Measurements from ENCODE around the gene ENDOD1. TPM values are rescaled to one million over a fixed set of nuclear protein-coding genes. Genes with fewer than 3 reads are reported as not detected.
"Not testable (repeated sequence)": the region's sequence is repeated elsewhere in the genome, so short reads cannot be mapped to it uniquely, and the experiment has no call there.

ENDOD1 gene
- total RNA-seq, 1 donor from 2014 or later = 71.1 TPM

GRCh38 chr11:95103701-95104100, 14.1 kb downstream of the ENDOD1 start:
- DNase-seq (ENCODE audit: low spot score) = no peak
- Mint-ChIP-seq H3K4me1 (ENCODE audit: low read depth) (peaks cover 44% of the 10 kb centered on the region), H3K4me3 (ENCODE audit: unreplicated experiment) (no peak overlapping the region), H3K36me3 (ENCODE audit: low read depth) (peaks cover 5% of the 10 kb centered on the region), H3K27ac (ENCODE audit: unreplicated experiment) (peak overlapping the region; percentile 64), H3K27me3 (ENCODE audit: low read depth) (no peaks in the 10 kb centered on the region), H3K9me3 (ENCODE audit: low read depth) (no peaks in the 10 kb centered on the region)
- no peak for TF ChIP-seq CTCF (IDR thresholded peaks at IDR 0.05)

- Mint-ChIP-seq H3K4me3 (ENCODE audit: unreplicated experiment) (no peak overlapping the region), H3K27ac (ENCODE audit: unreplicated experiment) (peak overlapping the region; percentile 64), H3K27me3 (ENCODE audit: low read depth) (no peaks in the 10 kb centered on the region), H3K9me3 (ENCODE audit: low read depth) (no peaks in the 10 kb centered on the region), H3K36me3 (ENCODE audit: low read depth) (peaks cover 5% of the 10 kb centered on the region), H3K4me1 (ENCODE audit: low read depth) (peaks cover 50% of the 10 kb centered on the region)
- TF ChIP-seq CTCF (IDR thresholded peaks at IDR 0.05) = no peak
- DNase-seq (ENCODE audit: low spot score) = no peak
Observed at GRCh38 chr11:95104121-95104830, 14.6 kb downstream of the ENDOD1 start.

GRCh38 chr11:95104856-95105255, 15.2 kb downstream of the ENDOD1 start:
- H3K36me3 Mint-ChIP-seq (ENCODE audit: low read depth) = peaks cover 7% of the 10 kb centered on the region

GRCh38 chr11:95108159-95108611, 18.5 kb downstream of the ENDOD1 start:
- TF ChIP-seq CTCF (IDR thresholded peaks at IDR 0.05) = no peak
- Mint-ChIP-seq H3K27ac (ENCODE audit: unreplicated experiment) (peak overlapping the region; percentile 98), H3K27me3 (ENCODE audit: low read depth) (no peaks in the 10 kb centered on the region), H3K4me1 (ENCODE audit: low read depth) (peaks cover 57% of the 10 kb centered on the region), H3K9me3 (ENCODE audit: low read depth) (no peaks in the 10 kb centered on the region), H3K4me3 (ENCODE audit: unreplicated experiment) (peak overlapping the region; percentile 55), H3K36me3 (ENCODE audit: low read depth) (peaks cover 7% of the 10 kb centered on the region)
- DNase-seq (ENCODE audit: low spot score) = no peak

More at GRCh38 chr11:95104856-95105255, 15.2 kb downstream of the ENDOD1 start:
- DNase-seq (ENCODE audit: low spot score) = no peak
- H3K4me3 Mint-ChIP-seq (ENCODE audit: unreplicated experiment) = no peak overlapping the region
- H3K4me1 Mint-ChIP-seq (ENCODE audit: low read depth) = peaks cover 56% of the 10 kb centered on the region
- no peak for TF ChIP-seq CTCF (IDR thresholded peaks at IDR 0.05)
- no peak overlapping the region for H3K27ac Mint-ChIP-seq (ENCODE audit: unreplicated experiment)
- no peaks in the 10 kb centered on the region for H3K9me3 Mint-ChIP-seq (ENCODE audit: low read depth)
- H3K27me3 Mint-ChIP-seq (ENCODE audit: low read depth) = no peaks in the 10 kb centered on the region

- peaks cover 6% of the 10 kb centered on the region for H3K36me3 Mint-ChIP-seq (ENCODE audit: low read depth)
- H3K9me3 Mint-ChIP-seq (ENCODE audit: low read depth) = no peaks in the 10 kb centered on the region
- peaks cover 54% of the 10 kb centered on the region for H3K4me1 Mint-ChIP-seq (ENCODE audit: low read depth)
- no peak for TF ChIP-seq CTCF (IDR thresholded peaks at IDR 0.05)
- H3K4me3 Mint-ChIP-seq (ENCODE audit: unreplicated experiment) = peak overlapping the region; percentile 55
- DNase-seq (ENCODE audit: low spot score) = no peak
- no peaks in the 10 kb centered on the region for H3K27me3 Mint-ChIP-seq (ENCODE audit: low read depth)
- peak overlapping the region; percentile 98 for H3K27ac Mint-ChIP-seq (ENCODE audit: unreplicated experiment)
Observed at GRCh38 chr11:95108671-95109551, 19.3 kb downstream of the ENDOD1 start.

GRCh38 chr11:95111471-95111870, 21.8 kb downstream of the ENDOD1 start:
- not testable (repeated sequence) for H3K9me3 Mint-ChIP-seq (ENCODE audit: low read depth); H3K36me3 Mint-ChIP-seq (ENCODE audit: low read depth); H3K4me3 Mint-ChIP-seq (ENCODE audit: unreplicated experiment); DNase-seq (ENCODE audit: low spot score); H3K27ac Mint-ChIP-seq (ENCODE audit: unreplicated experiment); H3K27me3 Mint-ChIP-seq (ENCODE audit: low read depth)
- peaks cover 42% of the 10 kb centered on the region for H3K4me1 Mint-ChIP-seq (ENCODE audit: low read depth)

Data from chondrocyte (in vitro differentiated cells).